Measurements from ENCODE around the gene MRPS18B. TPM values are rescaled to one million over a fixed set of nuclear protein-coding genes. Genes with fewer than 3 reads are reported as not detected.

Gene MRPS18B
- polyA plus RNA-seq, 1 of the 3 experiments (the other 2 are of a cell fraction): 45.2 TPM

- TF ChIP-seq, protein P1, sequence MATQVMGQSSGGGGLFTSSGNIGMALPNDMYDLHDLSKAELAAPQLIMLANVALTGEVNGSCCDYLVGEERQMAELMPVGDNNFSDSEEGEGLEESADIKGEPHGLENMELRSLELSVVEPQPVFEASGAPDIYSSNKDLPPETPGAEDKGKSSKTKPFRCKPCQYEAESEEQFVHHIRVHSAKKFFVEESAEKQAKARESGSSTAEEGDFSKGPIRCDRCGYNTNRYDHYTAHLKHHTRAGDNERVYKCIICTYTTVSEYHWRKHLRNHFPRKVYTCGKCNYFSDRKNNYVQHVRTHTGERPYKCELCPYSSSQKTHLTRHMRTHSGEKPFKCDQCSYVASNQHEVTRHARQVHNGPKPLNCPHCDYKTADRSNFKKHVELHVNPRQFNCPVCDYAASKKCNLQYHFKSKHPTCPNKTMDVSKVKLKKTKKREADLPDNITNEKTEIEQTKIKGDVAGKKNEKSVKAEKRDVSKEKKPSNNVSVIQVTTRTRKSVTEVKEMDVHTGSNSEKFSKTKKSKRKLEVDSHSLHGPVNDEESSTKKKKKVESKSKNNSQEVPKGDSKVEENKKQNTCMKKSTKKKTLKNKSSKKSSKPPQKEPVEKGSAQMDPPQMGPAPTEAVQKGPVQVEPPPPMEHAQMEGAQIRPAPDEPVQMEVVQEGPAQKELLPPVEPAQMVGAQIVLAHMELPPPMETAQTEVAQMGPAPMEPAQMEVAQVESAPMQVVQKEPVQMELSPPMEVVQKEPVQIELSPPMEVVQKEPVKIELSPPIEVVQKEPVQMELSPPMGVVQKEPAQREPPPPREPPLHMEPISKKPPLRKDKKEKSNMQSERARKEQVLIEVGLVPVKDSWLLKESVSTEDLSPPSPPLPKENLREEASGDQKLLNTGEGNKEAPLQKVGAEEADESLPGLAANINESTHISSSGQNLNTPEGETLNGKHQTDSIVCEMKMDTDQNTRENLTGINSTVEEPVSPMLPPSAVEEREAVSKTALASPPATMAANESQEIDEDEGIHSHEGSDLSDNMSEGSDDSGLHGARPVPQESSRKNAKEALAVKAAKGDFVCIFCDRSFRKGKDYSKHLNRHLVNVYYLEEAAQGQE (IDR thresholded peaks at IDR 0.05; ENCODE audit: low read depth, low read length): no peak
- TF ChIP-seq EP300 (IDR thresholded peaks at IDR 0.05; ENCODE audit: borderline replicate concordance in 1 of 2, low read depth in 1 of 2, low read length in 1 of 2) (no peak), MXI1 (IDR thresholded peaks at IDR 0.05; ENCODE audit: low read depth, low read length) (peak; percentile 99), POLR2AphosphoS5 (IDR thresholded peaks at IDR 0.05; ENCODE audit: low read depth, low read length) (peak; percentile 93), JUND (IDR thresholded peaks at IDR 0.05) (no peak), ZBTB33 (IDR thresholded peaks at IDR 0.05; ENCODE audit: borderline replicate concordance, low read depth) (no peak), FOXJ3 (CRISPR knock-in tag; IDR thresholded peaks at IDR 0.05) (no peak)
These were observed at the start of gene MRPS18B (continued) for GRCh38 chr6:30617565-30618269.

- no peak overlapping the region for H3K9ac ChIP-seq
- POLR2A ChIA-PET: no interaction called here
- TF ChIP-seq MAX (IDR thresholded peaks at IDR 0.05; ENCODE audit: low read depth) (no peak), RXRA (IDR thresholded peaks at IDR 0.05; ENCODE audit: borderline replicate concordance, low read depth) (no peak), RFX5 (IDR thresholded peaks at IDR 0.05; ENCODE audit: low read length) (no peak), EP300 (IDR thresholded peaks at IDR 0.05; ENCODE audit: borderline replicate concordance in 1 of 2, low read depth in 1 of 2, low read length in 1 of 2) (no peak)
- CTCF ChIA-PET: no interaction called here
- no peak overlapping the region for H3K4me3 ChIP-seq (ENCODE audit: low read depth in 2 of 2, low read length in 1 of 2)
- no peaks in the 10 kb centered on the region for H3K9me3 ChIP-seq
- H2AFZ ChIP-seq (ENCODE audit: low read depth): no peak overlapping the region
- 79% methylated on average over 3 of the region's 3 CpGs for WGBS (ENCODE audit: low lambda C conversion rate)
- H3F3A ChIP-seq (replicated peaks; ENCODE audit: insufficient read depth): peaks cover 15% of the 10 kb centered on the region
- no peaks in the 10 kb centered on the region for H3K27me3 ChIP-seq (ENCODE audit: insufficient read depth)
- H3K4me2 ChIP-seq: no peak overlapping the region
- no peaks in the 10 kb centered on the region for H3K9me2 ChIP-seq
- H3K27ac ChIP-seq (ENCODE audit: low read depth in 2 of 2, low read length in 1 of 2): no peak overlapping the region
- H3K36me3 ChIP-seq (replicated peaks in 1 of 2; ENCODE audit: control insufficient read depth in 1 of 2, insufficient read depth in 2 of 2, low read length in 1 of 2): peaks cover 5 to 8% of the 10 kb centered on the region in 2 experiments
- H3K4me1 ChIP-seq (ENCODE audit: control insufficient read depth in 1 of 2, insufficient read depth in 2 of 2, low read depth in 1 of 2, low read length in 1 of 2): peaks cover 8 to 19% of the 10 kb centered on the region in 2 experiments; a peak in 3 of 4 replicates
- peaks cover 16% of the 10 kb centered on the region for H4K20me1 ChIP-seq (ENCODE audit: insufficient read depth)
- no peak for DNase-seq
- H3K79me2 ChIP-seq (ENCODE audit: insufficient read depth): peaks cover 20% of the 10 kb centered on the region
These were observed 49.4 kb upstream of the MRPS18B start for GRCh38 chr6:30568245-30568644.

All from SK-N-SH (cell line).